Fibroblast of lung (primary cell): ENCODE results near the gene DCAF6.

ENCODE experiments used
- EZH2 ChIP-seq: IDR thresholded peaks from 2 replicates; pipeline ENCODE4 v1.5.1; 2012; ENCODE audit warnings: low read length, control low read depth, mild to moderate bottlenecking; ENCODE audit errors: missing control alignments
- TF ChIP-seq, protein P1 (sequence below), 2 donors: IDR thresholded peaks in 1 of 2; conservative IDR thresholded peaks in 1 of 2; 1 replicate in 1 of 2; 2 replicates in 1 of 2; pipeline ENCODE4 v1.5.1; 2011 to 2012; ENCODE audit warnings: low read length in 2 of 2, control low read depth in 1 of 2, inconsistent platforms in 1 of 2, low read depth in 1 of 2, mild to moderate bottlenecking in 1 of 2

DNA sequence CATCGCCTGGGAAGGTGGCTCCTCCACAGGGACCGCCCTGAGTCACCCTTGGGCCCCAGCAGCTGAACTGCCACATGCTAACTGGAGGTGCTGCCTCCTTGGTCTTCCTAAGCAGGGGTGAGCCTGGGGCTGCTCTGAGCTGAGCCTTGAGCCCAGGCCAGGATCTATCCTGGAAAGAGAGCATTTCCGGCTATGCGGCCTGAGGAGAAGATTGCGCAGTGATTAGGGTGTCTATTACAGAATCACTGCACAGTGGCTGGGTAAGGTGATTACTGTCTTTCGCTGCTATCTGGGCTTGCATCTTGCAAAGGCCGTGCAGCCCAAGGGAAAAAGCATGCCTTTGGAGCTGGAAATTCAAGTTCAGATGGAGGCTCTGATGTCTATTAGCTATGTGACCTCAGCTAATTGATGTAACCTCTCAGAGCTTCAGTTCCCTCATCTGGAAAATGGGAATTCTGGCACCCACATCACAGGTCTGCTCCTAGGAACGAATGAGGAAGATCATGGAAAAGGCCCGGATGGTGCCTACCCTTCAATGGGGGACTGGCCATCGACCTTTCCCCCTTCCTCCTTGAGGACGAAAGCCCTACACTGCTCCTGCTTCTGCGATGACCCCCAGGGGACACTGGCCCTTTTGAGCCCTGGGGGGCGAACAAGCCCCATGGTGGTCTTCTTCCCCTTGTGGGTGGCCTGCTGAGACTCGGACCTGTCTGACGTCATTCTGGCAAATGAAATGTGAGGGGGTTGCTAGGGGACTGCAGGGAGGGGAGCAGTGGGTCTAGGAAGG is 162.2 kb downstream of the DCAF6 start:
- TF ChIP-seq, protein P1, sequence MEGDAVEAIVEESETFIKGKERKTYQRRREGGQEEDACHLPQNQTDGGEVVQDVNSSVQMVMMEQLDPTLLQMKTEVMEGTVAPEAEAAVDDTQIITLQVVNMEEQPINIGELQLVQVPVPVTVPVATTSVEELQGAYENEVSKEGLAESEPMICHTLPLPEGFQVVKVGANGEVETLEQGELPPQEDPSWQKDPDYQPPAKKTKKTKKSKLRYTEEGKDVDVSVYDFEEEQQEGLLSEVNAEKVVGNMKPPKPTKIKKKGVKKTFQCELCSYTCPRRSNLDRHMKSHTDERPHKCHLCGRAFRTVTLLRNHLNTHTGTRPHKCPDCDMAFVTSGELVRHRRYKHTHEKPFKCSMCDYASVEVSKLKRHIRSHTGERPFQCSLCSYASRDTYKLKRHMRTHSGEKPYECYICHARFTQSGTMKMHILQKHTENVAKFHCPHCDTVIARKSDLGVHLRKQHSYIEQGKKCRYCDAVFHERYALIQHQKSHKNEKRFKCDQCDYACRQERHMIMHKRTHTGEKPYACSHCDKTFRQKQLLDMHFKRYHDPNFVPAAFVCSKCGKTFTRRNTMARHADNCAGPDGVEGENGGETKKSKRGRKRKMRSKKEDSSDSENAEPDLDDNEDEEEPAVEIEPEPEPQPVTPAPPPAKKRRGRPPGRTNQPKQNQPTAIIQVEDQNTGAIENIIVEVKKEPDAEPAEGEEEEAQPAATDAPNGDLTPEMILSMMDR (conservative IDR thresholded peaks at IDR 0.05 in 1 of 2, IDR thresholded peaks at IDR 0.05 in 1 of 2; ENCODE audit: low read depth in 1 of 2, low read length in 2 of 2) = no peak
- no peak for TF ChIP-seq EZH2
